Measurements from ENCODE around the gene SPAST.

SPAST gene

DNA sequence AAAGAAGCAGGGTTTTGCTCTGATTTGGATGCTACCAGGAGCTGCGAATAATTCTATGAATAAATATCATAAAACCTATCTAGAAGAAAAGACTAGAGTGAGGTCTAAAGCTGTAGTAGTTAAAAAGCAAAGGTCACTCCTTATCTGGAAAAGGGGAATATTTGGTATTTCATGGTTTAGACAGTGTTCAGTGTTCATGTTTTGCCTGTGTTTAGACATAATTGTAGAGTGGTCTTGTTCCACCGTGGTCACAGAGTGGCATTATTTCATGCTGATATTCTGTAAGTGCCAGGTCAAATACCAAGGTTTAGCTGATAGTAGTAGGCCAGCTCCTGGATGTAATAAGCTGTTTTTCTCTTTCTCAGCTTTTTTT, 10.8 kb downstream of the SPAST start:
- TF ChIP-seq, protein P1, sequence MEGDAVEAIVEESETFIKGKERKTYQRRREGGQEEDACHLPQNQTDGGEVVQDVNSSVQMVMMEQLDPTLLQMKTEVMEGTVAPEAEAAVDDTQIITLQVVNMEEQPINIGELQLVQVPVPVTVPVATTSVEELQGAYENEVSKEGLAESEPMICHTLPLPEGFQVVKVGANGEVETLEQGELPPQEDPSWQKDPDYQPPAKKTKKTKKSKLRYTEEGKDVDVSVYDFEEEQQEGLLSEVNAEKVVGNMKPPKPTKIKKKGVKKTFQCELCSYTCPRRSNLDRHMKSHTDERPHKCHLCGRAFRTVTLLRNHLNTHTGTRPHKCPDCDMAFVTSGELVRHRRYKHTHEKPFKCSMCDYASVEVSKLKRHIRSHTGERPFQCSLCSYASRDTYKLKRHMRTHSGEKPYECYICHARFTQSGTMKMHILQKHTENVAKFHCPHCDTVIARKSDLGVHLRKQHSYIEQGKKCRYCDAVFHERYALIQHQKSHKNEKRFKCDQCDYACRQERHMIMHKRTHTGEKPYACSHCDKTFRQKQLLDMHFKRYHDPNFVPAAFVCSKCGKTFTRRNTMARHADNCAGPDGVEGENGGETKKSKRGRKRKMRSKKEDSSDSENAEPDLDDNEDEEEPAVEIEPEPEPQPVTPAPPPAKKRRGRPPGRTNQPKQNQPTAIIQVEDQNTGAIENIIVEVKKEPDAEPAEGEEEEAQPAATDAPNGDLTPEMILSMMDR (IDR thresholded peaks at IDR 0.05; ENCODE audit: low read depth, low read length), result no peak
- DNase-seq (ENCODE audit: extremely low read depth, low read depth), result no peak

DNA sequence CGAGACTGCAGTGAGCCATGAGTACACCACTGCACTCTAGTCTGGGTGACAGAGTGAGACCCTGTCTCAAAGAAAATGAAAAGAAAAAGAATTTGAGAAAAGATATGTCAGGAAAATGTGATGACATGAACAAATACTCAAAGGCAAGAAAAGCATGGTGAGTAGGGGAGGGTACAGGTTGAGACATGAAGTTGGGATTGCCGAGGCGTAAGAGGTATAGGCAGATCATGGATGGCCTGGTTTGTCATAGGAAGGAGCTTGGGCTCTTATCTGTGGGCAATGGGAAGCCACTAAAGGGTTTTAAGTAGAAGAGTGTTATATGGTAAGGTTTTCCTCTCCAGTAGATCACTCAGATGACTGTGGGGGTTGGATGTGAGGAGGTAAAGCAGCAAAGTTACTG, 32.3 kb downstream of the SPAST start:
- no peak for DNase-seq (ENCODE audit: extremely low read depth, low read depth)
- TF ChIP-seq, protein P1 (IDR thresholded peaks at IDR 0.05; ENCODE audit: low read depth, low read length), result no peak

DNA sequence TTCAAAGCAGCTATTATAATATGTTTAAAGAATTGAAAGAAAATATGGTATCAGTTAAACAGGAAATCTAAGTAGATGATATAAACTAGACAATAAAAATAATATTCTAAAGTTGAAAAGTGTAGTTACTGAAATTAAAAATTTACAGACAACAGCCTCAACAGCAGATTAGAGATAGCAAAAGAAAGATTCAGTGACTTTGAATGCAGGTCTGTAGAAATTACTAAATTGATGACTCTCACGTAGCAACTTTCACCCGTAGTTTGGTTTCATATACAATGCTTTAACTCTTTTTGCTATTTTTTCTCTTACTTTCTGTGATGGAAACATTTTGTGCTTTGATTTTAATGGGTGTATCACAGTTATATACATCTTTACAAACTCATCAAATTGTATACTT, 44.8 kb downstream of the SPAST start:
- TF ChIP-seq, protein P1 (IDR thresholded peaks at IDR 0.05; ENCODE audit: low read depth, low read length), result no peak

DNA sequence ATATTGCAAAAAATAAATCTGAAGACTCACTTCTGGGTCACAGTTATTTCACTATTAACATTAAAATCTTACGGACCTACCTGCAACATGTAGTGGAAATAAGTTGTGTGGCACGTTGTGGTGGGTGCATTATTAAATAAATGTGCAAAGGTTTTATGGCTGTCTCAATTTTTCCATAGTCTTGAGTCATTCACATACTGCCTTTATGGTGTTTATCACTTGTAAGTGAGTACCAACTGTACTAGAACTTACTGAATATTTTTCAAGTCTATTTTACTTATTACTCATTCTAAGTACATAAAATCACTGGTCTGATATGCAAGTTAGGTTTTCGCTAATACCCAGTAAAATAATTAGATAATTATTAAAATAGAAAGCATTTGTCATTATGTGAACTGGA, 54.7 kb downstream of the SPAST start:
- TF ChIP-seq, protein P1 (IDR thresholded peaks at IDR 0.05; ENCODE audit: low read depth, low read length), result no peak
- DNase-seq (ENCODE audit: extremely low read depth, low read depth), result no peak

More for the DNA sequence above, 44.8 kb downstream of the SPAST start:
- DNase-seq (ENCODE audit: extremely low read depth, low read depth), result no peak

DNA sequence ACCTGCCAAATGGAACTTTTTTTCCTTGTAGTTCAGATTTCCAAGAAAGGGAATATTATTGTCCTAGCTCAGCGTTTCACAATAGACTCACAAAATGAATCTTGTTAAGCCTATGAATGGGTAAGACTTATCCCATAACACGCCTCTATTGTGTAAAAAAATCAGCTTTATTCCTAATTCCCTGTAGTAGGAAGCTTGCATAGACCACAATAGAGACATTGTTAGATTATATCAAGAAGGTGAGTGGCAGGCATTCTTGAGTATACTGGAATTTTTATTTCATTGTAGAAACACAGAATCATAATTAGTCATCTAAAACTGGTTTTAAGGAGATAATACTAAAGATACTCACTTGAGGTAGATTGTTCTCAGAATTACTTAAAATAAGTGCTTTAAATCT, 55.8 kb downstream of the SPAST start:
- TF ChIP-seq, protein P1 (IDR thresholded peaks at IDR 0.05; ENCODE audit: low read depth, low read length), result no peak
- DNase-seq (ENCODE audit: extremely low read depth, low read depth), result no peak

DNA sequence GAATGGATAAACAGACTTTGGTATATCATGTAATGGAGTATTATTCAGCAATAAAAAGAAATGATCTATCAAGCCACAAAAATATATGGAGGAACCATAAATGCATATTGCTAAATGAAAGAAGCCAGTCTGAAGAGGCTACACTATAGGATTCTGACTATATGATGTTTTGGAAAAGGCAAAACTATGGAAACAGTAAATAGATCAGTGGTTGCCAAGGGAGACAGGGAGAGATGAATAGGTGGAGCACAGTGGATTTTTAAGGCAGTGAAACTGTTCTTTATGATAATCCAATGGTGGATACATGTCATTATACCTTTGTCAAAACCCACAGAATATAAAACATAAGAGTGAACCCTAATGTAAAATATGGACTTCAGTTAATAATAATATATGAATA, 61.3 kb downstream of the SPAST start:
- DNase-seq (ENCODE audit: extremely low read depth, low read depth), result no peak
- TF ChIP-seq, protein P1 (IDR thresholded peaks at IDR 0.05; ENCODE audit: low read depth, low read length), result no peak

DNA sequence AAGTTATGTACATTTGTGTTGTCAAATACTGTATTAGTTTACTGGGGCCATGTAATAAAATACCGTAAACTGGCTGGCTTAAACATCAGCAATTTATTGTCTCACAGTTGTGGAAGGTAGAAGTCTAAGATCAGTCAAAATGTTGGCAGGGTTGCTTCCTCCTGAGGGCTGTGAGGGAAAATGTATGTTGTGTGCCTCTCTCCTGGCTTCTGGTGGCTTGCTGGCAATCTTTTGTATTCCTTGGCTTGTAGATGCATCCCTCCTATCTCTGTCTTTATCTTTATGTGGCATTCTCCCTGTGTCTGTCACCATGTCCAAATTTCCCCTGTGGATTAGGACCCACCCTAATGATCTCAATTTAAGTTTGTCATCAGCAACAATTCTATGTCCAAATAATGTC, 65.3 kb downstream of the SPAST start:
- no peak for DNase-seq (ENCODE audit: extremely low read depth, low read depth)
- TF ChIP-seq, protein P1 (IDR thresholded peaks at IDR 0.05; ENCODE audit: low read depth, low read length), result no peak

All from AG09319 (cell line).